Measurements from ENCODE around the gene SDK1. TPM values are rescaled to one million over a fixed set of nuclear protein-coding genes. Genes with fewer than 3 reads are reported as not detected.

SDK1 gene
- total RNA-seq, 1 donor from 2014 or later = 225 TPM

DNA sequence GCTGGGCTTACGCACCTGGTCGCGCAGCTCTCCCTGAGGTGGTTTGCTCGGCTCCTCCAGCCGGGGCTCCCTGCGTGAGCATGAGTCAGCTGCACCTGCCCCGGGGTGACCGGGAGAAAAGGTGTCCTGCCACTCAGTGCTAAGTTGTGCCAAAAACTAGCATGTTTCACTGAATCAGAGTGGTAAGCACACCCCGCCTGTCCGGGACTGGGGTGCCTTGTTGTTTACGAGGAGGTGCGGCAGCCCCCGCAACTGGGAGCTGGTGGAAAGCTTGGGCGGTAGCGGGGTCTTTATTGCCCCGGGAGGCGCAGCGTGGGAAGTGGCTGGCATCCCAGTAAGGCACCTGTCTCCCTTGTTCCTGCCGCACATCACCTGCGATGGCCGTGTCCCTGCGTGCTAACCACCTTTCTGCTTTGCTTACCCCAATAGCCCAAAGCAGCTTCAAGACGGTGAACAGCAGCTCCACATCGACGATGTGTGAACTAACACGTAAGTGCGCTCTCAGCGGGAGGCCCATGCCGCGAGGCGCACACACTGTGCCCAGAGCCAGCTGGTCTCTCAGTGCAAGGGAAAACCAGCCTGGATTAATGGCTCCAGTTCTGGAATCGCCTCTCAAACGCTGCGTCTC lies 874.4 kb downstream of the SDK1 start:
- Mint-ChIP-seq H3K4me1 (ENCODE audit: low read depth, unreplicated experiment) (peaks cover 22% of the 10 kb centered on the region), H3K9me3 (ENCODE audit: unreplicated experiment) (peaks cover 38% of the 10 kb centered on the region), H3K27ac (ENCODE audit: unreplicated experiment) (no peak overlapping the region), H3K4me3 (ENCODE audit: unreplicated experiment) (no peak overlapping the region), H3K36me3 (ENCODE audit: unreplicated experiment) (peaks cover 26% of the 10 kb centered on the region), H3K27me3 (ENCODE audit: unreplicated experiment) (peaks cover 26% of the 10 kb centered on the region)
- TF ChIP-seq, protein P1, sequence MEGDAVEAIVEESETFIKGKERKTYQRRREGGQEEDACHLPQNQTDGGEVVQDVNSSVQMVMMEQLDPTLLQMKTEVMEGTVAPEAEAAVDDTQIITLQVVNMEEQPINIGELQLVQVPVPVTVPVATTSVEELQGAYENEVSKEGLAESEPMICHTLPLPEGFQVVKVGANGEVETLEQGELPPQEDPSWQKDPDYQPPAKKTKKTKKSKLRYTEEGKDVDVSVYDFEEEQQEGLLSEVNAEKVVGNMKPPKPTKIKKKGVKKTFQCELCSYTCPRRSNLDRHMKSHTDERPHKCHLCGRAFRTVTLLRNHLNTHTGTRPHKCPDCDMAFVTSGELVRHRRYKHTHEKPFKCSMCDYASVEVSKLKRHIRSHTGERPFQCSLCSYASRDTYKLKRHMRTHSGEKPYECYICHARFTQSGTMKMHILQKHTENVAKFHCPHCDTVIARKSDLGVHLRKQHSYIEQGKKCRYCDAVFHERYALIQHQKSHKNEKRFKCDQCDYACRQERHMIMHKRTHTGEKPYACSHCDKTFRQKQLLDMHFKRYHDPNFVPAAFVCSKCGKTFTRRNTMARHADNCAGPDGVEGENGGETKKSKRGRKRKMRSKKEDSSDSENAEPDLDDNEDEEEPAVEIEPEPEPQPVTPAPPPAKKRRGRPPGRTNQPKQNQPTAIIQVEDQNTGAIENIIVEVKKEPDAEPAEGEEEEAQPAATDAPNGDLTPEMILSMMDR (IDR thresholded peaks at IDR 0.05; ENCODE audit: partially characterized antibody, unreplicated experiment) = no peak
- no peak for DNase-seq

DNA sequence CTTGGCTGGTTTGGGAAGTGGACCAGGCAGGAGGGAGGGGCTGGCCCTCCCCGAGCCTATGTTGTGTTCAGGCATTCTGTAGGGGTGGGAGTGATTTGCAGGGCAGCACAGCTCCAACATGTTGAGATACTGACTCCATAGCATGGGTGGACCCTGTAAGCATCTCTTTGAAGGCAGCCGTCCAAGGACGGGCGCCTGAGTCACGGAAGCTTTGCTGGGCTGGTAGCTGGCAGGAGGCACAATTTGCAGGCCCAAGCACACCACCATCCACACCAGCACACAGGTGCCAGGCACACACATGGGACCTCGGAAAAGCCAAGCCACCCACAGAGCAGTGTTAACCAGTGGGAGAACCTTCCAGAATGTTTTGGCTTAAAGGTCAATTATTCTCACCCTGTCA lies 875.9 kb downstream of the SDK1 start:
- no peak overlapping the region for H3K4me3 Mint-ChIP-seq (ENCODE audit: unreplicated experiment)
- TF ChIP-seq, protein P1 (IDR thresholded peaks at IDR 0.05; ENCODE audit: partially characterized antibody, unreplicated experiment) = no peak
- H3K9me3 Mint-ChIP-seq (ENCODE audit: unreplicated experiment) = peaks cover 41% of the 10 kb centered on the region
- peaks cover 26% of the 10 kb centered on the region for H3K36me3 Mint-ChIP-seq (ENCODE audit: unreplicated experiment)
- H3K4me1 Mint-ChIP-seq (ENCODE audit: low read depth, unreplicated experiment) = peaks cover 13% of the 10 kb centered on the region
- peaks cover 28% of the 10 kb centered on the region for H3K27me3 Mint-ChIP-seq (ENCODE audit: unreplicated experiment)
- peak overlapping the region; percentile 28 for H3K27ac Mint-ChIP-seq (ENCODE audit: unreplicated experiment)
- DNase-seq = no peak

DNA sequence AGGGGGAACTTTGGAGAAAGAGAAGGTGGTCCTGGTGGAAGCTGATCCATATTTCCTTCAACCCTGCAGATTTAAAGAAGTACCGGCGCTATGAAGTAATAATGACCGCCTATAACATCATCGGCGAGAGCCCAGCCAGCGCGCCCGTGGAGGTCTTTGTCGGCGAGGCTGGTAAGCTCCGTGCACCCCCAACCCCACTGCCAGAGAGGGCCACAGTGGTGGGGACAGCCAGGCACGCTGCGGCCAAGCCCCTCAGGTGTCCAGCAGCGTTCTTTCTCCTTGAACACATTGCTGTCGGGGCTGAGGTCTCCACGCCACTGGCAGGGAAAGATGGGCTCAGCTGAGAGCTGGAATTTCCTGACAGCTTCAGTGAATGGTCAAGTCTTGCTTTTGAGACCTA lies 877.4 kb downstream of the SDK1 start:
- no peak overlapping the region for H3K4me3 Mint-ChIP-seq (ENCODE audit: unreplicated experiment)
- peaks cover 33% of the 10 kb centered on the region for H3K27me3 Mint-ChIP-seq (ENCODE audit: unreplicated experiment)
- H3K27ac Mint-ChIP-seq (ENCODE audit: unreplicated experiment) = peak overlapping the region; percentile 75

DNA sequence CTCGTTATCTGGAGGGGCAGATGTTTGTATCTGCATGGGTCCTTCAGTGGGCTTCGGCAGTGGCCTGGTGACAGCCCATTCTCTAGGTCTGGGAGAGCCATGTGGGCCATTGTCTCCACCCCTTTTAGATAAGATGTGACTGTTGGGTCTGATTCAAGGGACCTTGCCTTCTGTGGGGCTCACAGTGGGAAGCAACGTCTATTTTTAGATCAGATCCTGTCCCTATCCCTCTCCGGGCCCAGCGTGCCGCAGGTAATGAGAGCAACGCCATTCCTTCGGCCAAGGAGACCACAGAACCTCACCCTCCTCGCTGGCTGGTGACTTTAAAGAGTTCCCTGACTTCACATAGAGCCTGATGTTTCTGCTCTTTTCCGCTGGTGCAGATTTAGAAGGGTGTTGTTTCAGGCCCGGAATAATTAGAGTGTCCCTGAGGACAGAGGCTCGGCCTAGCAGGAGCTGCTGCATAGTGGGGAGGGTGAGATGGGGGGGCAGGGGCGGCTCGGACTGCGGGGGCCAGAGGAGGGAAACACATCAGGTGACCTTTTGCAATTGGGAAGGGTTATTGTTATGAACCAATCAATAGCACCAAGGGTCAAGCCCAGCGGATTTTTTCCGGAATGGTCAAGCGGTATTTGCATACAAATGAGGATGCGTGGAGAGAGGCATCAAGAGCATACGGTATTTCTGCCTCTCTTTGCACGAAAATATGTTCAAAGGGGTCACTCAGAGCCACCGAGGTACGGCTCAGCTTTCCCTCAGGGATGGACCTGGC lies 878.0 kb downstream of the SDK1 start:
- H3K27ac Mint-ChIP-seq (ENCODE audit: unreplicated experiment) = peak overlapping the region; percentile 75
- no peak for DNase-seq
- peaks cover 29% of the 10 kb centered on the region for H3K9me3 Mint-ChIP-seq (ENCODE audit: unreplicated experiment)
- H3K4me1 Mint-ChIP-seq (ENCODE audit: low read depth, unreplicated experiment) = peaks cover 10% of the 10 kb centered on the region
- peaks cover 30% of the 10 kb centered on the region for H3K27me3 Mint-ChIP-seq (ENCODE audit: unreplicated experiment)
- TF ChIP-seq, protein P1 (IDR thresholded peaks at IDR 0.05; ENCODE audit: partially characterized antibody, unreplicated experiment) = no peak
- H3K4me3 Mint-ChIP-seq (ENCODE audit: unreplicated experiment) = no peak overlapping the region
- H3K36me3 Mint-ChIP-seq (ENCODE audit: unreplicated experiment) = peaks cover 17% of the 10 kb centered on the region

More for the DNA sequence above, 877.4 kb downstream of the SDK1 start:
- Mint-ChIP-seq H3K4me1 (ENCODE audit: low read depth, unreplicated experiment) (peaks cover 13% of the 10 kb centered on the region), H3K9me3 (ENCODE audit: unreplicated experiment) (peaks cover 32% of the 10 kb centered on the region), H3K36me3 (ENCODE audit: unreplicated experiment) (peaks cover 17% of the 10 kb centered on the region)
- TF ChIP-seq, protein P1 (IDR thresholded peaks at IDR 0.05; ENCODE audit: partially characterized antibody, unreplicated experiment) = no peak
- no peak for DNase-seq
